ENCODE results near the gene CRACR2B. TPM values are rescaled to one million over a fixed set of nuclear protein-coding genes. Genes with fewer than 3 reads are reported as not detected.
A peak's percentile ranks its signal among the peaks of the same experiment; 100 is the strongest.

Gene CRACR2B
- total and polyA plus RNA-seq, 2 of the 13 experiments (the other 11 are each of a cell fraction or from before 2014, with no cell fraction given) = 14.9 to 21.0 TPM

DNA sequence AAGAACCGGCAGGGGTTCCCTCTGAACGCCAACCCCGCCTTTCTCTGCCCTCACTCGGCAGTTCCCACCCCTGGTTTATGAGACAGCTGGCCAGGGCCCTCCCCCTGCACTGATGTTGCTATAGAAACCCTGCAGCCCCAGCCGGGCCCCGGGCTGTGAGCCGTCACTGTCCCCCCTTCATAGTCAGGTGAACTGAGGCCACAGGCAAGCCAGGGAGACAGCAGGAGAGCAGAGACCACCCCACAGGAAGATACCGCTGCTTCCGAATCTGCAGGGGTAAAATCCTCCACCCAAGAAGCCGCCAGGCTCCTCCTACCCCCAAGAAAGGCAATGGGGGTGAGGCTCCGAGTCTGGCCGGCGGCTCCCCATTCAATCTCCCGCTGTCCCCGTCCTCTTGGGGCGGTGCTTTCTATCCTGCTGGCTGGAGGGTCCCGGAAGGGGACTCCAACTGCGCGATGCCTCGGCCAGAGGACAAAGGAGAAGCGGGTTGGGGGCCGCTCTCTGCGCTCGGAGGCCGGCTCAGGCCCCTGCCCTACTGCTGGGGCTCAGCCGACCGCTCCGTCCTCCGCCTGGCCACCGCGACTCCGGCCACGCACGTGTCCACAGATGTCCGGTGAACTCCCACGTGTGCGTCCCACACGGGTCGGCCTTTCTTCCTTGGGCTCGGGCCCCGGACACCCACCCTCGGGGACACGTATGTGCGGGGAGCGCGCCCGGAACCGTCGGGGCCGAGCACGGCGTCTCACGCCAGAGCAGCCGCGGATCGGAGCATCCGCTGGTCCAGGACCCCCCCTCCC, 30.2 kb upstream of the CRACR2B start (continued):
- TF ChIP-seq, protein P1, sequence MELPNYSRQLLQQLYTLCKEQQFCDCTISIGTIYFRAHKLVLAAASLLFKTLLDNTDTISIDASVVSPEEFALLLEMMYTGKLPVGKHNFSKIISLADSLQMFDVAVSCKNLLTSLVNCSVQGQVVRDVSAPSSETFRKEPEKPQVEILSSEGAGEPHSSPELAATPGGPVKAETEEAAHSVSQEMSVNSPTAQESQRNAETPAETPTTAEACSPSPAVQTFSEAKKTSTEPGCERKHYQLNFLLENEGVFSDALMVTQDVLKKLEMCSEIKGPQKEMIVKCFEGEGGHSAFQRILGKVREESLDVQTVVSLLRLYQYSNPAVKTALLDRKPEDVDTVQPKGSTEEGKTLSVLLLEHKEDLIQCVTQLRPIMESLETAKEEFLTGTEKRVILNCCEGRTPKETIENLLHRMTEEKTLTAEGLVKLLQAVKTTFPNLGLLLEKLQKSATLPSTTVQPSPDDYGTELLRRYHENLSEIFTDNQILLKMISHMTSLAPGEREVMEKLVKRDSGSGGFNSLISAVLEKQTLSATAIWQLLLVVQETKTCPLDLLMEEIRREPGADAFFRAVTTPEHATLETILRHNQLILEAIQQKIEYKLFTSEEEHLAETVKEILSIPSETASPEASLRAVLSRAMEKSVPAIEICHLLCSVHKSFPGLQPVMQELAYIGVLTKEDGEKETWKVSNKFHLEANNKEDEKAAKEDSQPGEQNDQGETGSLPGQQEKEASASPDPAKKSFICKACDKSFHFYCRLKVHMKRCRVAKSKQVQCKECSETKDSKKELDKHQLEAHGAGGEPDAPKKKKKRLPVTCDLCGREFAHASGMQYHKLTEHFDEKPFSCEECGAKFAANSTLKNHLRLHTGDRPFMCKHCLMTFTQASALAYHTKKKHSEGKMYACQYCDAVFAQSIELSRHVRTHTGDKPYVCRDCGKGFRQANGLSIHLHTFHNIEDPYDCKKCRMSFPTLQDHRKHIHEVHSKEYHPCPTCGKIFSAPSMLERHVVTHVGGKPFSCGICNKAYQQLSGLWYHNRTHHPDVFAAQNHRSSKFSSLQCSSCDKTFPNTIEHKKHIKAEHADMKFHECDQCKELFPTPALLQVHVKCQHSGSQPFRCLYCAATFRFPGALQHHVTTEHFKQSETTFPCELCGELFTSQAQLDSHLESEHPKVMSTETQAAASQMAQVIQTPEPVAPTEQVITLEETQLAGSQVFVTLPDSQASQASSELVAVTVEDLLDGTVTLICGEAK (IDR thresholded peaks at IDR 0.05) = no peak
- TF ChIP-seq, protein P1 (CRISPR knock-in tag; IDR thresholded peaks at IDR 0.05) = no peak
- TF ChIP-seq KLF13 (CRISPR knock-in tag; IDR thresholded peaks at IDR 0.05) (no peak), NONO (IDR thresholded peaks at IDR 0.05) (no peak), NONO (CRISPR knock-in tag; conservative IDR thresholded peaks at IDR 0.05) (no peak), FOXM1 (CRISPR knock-in tag; IDR thresholded peaks at IDR 0.05) (no peak), ZFP36L1 (CRISPR knock-in tag; IDR thresholded peaks at IDR 0.05) (no peak), ZNF382 (CRISPR knock-in tag; IDR thresholded peaks at IDR 0.05; ENCODE audit: borderline replicate concordance) (no peak), PHF21A (CRISPR knock-in tag; IDR thresholded peaks at IDR 0.05) (no peak), SP140L (CRISPR knock-in tag; IDR thresholded peaks at IDR 0.05; ENCODE audit: borderline replicate concordance) (no peak), ZNF616 (CRISPR knock-in tag; IDR thresholded peaks at IDR 0.05; ENCODE audit: low read depth) (no peak), TARDBP (CRISPR knock-in tag; IDR thresholded peaks at IDR 0.05) (no peak), POLR2AphosphoS5 (IDR thresholded peaks at IDR 0.05; ENCODE audit: low read depth, low read length) (no peak), REXO4 (CRISPR knock-in tag; IDR thresholded peaks at IDR 0.05; ENCODE audit: borderline replicate concordance) (no peak), FOSL2 (CRISPR knock-in tag; IDR thresholded peaks at IDR 0.05) (peak; percentile 24; the same call in 1 of the 2 replicates), KLF12 (CRISPR knock-in tag; IDR thresholded peaks at IDR 0.05; ENCODE audit: borderline replicate concordance) (no peak)
- TF ChIP-seq, protein P2, sequence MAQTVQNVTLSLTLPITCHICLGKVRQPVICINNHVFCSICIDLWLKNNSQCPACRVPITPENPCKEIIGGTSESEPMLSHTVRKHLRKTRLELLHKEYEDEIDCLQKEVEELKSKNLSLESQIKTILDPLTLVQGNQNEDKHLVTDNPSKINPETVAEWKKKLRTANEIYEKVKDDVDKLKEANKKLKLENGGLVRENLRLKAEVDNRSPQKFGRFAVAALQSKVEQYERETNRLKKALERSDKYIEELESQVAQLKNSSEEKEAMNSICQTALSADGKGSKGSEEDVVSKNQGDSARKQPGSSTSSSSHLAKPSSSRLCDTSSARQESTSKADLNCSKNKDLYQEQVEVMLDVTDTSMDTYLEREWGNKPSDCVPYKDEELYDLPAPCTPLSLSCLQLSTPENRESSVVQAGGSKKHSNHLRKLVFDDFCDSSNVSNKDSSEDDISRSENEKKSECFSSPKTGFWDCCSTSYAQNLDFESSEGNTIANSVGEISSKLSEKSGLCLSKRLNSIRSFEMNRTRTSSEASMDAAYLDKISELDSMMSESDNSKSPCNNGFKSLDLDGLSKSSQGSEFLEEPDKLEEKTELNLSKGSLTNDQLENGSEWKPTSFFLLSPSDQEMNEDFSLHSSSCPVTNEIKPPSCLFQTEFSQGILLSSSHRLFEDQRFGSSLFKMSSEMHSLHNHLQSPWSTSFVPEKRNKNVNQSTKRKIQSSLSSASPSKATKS (CRISPR knock-in tag; IDR thresholded peaks at IDR 0.05) = no peak
- TF ChIP-seq, protein P3, sequence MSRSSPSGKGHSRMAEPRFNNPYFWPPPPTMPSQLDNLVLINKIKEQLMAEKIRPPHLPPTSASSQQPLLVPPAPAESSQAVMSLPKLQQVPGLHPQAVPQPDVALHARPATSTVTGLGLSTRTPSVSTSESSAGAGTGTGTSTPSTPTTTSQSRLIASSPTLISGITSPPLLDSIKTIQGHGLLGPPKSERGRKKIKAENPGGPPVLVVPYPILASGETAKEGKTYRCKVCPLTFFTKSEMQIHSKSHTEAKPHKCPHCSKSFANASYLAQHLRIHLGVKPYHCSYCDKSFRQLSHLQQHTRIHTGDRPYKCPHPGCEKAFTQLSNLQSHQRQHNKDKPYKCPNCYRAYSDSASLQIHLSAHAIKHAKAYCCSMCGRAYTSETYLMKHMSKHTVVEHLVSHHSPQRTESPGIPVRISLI (CRISPR knock-in tag; IDR thresholded peaks at IDR 0.05; ENCODE audit: borderline replicate concordance) = peak; percentile 27; the same call in 1 of the 2 replicates

Data from HepG2 (cell line).